ENCODE data around the gene GYPC.
"Not testable (repeated sequence)": the region's sequence is repeated elsewhere in the genome, so short reads cannot be mapped to it uniquely, and the experiment has no call there.

Gene GYPC

GRCh38 chr2:126672980-126673605 lies 17.1 kb downstream of the GYPC start:
- no peak for DNase-seq

GRCh38 chr2:126674075-126674744 lies 18.3 kb downstream of the GYPC start:
- DNase-seq: no peak

- no peak for DNase-seq
Observed at GRCh38 chr2:126675637-126676036, 19.7 kb downstream of the GYPC start.

- no peak for DNase-seq
Observed at GRCh38 chr2:126676221-126677175, 20.5 kb downstream of the GYPC start.

- no peak for DNase-seq
Observed at GRCh38 chr2:126677176-126677538, 21.2 kb downstream of the GYPC start.

- DNase-seq: no peak
Observed at GRCh38 chr2:126678269-126679065, 22.5 kb downstream of the GYPC start.

GRCh38 chr2:126679094-126679713 lies 23.2 kb downstream of the GYPC start:
- no peak for DNase-seq

GRCh38 chr2:126681505-126681904 lies 25.5 kb downstream of the GYPC start:
- DNase-seq: no peak

GRCh38 chr2:126685629-126686028 lies 29.7 kb downstream of the GYPC start:
- DNase-seq: no peak

- no peak for DNase-seq
Observed at GRCh38 chr2:126686286-126686685, 30.3 kb downstream of the GYPC start.

- no peak for DNase-seq
Observed at GRCh38 chr2:126686841-126687485, 31.0 kb downstream of the GYPC start.

GRCh38 chr2:126687503-126687902 lies 31.5 kb downstream of the GYPC start:
- no peak for DNase-seq

- not testable (repeated sequence) for DNase-seq
Observed at GRCh38 chr2:126688594-126688993, 32.6 kb downstream of the GYPC start.

GRCh38 chr2:126692241-126692640 lies 36.3 kb downstream of the GYPC start:
- not testable (repeated sequence) for DNase-seq

- DNase-seq: not testable (repeated sequence)
Observed at GRCh38 chr2:126692934-126693592, 37.1 kb downstream of the GYPC start.

- no peak for DNase-seq
Observed at GRCh38 chr2:126696644-126697520, 40.9 kb downstream of the GYPC start.

- DNase-seq: no peak
Observed at GRCh38 chr2:126698376-126698775, 42.4 kb downstream of the GYPC start.

GRCh38 chr2:126699018-126699417 lies 43.1 kb downstream of the GYPC start:
- no peak for DNase-seq

GRCh38 chr2:126699716-126700581 lies 44.0 kb downstream of the GYPC start:
- no peak for DNase-seq

Data from activated CD4-positive, alpha-beta T cell treated with anti-CD3 and anti-CD28 coated beads for 4 hours (primary cell).